Peyer's patch (tissue), 4 donors: ENCODE data around the gene MTARC1.

Experiments used
- CTCF ChIP-seq, 6 experiments: fragments of 450-650 bp in 4 of 6; fragments of 200-600 bp in 2 of 6; sonication (generic) in 1 of 6; IDR thresholded peaks; one replicate each; pipeline ENCODE4 v1.5.1; 2017 to 2019; ENCODE audit warnings: antibody characterized with exemption in 6 of 6, mild to moderate bottlenecking in 3 of 6, moderate library complexity in 1 of 6
- POLR2A ChIP-seq, 2 donors: fragments of 450-650 bp; IDR thresholded peaks; one replicate each; pipeline ENCODE4 v1.5.1; 2017; ENCODE audit warnings: antibody characterized with exemption in 2 of 2, mild to moderate bottlenecking in 2 of 2, moderate library complexity in 2 of 2

- TF ChIP-seq CTCF (IDR thresholded peaks at IDR 0.05) (no peak), POLR2A (IDR thresholded peaks at IDR 0.05) (no peak)
Observed at GRCh38 chr1:220785166-220786056, 1.3 kb upstream of the MTARC1 start.
